ENCODE measurements around the gene EIF4H.

DNA sequence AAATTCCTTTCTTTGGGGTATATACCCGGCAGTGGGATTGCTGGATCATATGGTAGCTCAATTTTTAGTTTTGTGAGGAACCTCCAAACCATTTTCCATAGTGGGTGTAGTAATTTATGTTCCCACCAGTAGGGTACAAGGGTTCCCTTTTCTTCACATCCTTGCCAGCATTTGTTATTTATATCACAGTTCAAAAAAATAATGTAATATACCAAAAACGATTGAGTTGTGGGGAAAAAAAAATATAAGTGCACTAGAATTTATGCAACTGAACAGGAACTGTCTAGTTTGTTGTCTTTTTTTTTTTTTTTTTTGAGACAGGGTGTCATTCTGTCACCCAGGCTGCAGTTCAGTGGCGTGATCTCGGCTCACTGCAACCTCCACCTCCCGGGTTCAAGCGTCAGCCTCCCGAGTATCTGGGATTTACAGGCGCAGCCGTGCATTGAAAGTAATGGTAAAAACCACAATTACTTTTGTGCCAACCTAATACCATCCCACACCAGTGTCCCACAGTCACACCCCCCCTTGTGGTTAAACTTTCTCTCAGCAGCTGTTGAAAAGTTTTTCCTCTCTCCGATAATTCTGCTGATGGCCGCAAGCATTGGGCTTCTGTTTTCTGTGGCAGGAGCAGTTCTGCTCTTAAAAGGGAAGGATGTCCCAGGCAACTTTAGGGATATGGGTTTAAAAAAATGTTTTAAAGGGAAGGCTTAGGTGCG lies 28.8 kb downstream of the EIF4H start:
- TF ChIP-seq, protein P1, sequence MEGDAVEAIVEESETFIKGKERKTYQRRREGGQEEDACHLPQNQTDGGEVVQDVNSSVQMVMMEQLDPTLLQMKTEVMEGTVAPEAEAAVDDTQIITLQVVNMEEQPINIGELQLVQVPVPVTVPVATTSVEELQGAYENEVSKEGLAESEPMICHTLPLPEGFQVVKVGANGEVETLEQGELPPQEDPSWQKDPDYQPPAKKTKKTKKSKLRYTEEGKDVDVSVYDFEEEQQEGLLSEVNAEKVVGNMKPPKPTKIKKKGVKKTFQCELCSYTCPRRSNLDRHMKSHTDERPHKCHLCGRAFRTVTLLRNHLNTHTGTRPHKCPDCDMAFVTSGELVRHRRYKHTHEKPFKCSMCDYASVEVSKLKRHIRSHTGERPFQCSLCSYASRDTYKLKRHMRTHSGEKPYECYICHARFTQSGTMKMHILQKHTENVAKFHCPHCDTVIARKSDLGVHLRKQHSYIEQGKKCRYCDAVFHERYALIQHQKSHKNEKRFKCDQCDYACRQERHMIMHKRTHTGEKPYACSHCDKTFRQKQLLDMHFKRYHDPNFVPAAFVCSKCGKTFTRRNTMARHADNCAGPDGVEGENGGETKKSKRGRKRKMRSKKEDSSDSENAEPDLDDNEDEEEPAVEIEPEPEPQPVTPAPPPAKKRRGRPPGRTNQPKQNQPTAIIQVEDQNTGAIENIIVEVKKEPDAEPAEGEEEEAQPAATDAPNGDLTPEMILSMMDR (IDR thresholded peaks at IDR 0.05) = peak; percentile 12 to 51
- TF ChIP-seq POLR2A (IDR thresholded peaks at IDR 0.05) = no peak
